Ovary (tissue), 9 donors: ENCODE data around the gene INPP5E. TPM values are rescaled to one million over a fixed set of nuclear protein-coding genes. Genes with fewer than 3 reads are reported as not detected.

Experiments
- DNase-seq, 5 donors: peaks; one replicate each; pipeline ENCODE4 v3.0.0-alpha.2; 2019 to 2020
- H3K27ac ChIP-seq, 2 donors: fragments of 200-600 bp; one replicate each; pipeline versions ENCODE4 v1.5.1 to v1.8.0; 2019 to 2022
- H3K27me3 ChIP-seq: fragments of 200-600 bp; one replicate; pipeline ENCODE4 v1.8.0; 2022
- H3K36me3 ChIP-seq: fragments of 200-600 bp; sonication (generic); one replicate; pipeline ENCODE4 v1.5.1; 2019
- H3K4me1 ChIP-seq: one replicate; pipeline ENCODE4 v1.8.1; 2013; ENCODE audit warnings: mild to moderate bottlenecking, moderate library complexity; ENCODE audit not compliant: insufficient read depth
- H3K4me3 ChIP-seq: fragments of 200-600 bp; sonication (generic); one replicate; pipeline ENCODE4 v1.5.1; 2017
- H3K9me3 ChIP-seq, 2 donors: fragments of 200-600 bp in 1 of 2; sonication (generic) in 1 of 2; one replicate each; pipeline versions ENCODE4 v1.5.1 to v1.8.1; 2013 to 2019; ENCODE audit warnings: mild to moderate bottlenecking in 1 of 2, moderate library complexity in 1 of 2
- CTCF ChIP-seq, 3 donors: fragments of 450-650 bp in 2 of 3; fragments of 200-600 bp in 1 of 3; IDR thresholded peaks; one replicate each; pipeline versions ENCODE4 v1.5.1 to v1.8.0; 2016 to 2022; ENCODE audit warnings: antibody characterized with exemption in 3 of 3, mild to moderate bottlenecking in 1 of 3
- EP300 ChIP-seq: sonication (generic); formaldehyde crosslinking; IDR thresholded peaks from one replicate; pipeline ENCODE4 v1.6.1; 2017; ENCODE audit warnings: antibody characterized with exemption
- POLR2A ChIP-seq: fragments of 450-650 bp; IDR thresholded peaks from one replicate; pipeline ENCODE4 v1.6.1; 2017; ENCODE audit warnings: antibody characterized with exemption, mild to moderate bottlenecking, moderate library complexity
- WGBS, 3 donors: extraction: QIAGEN DNeasy Blood & Tissue Kit in 1 of 3; methylation state at CpG; one replicate each; pipeline versions ENCODE4 v1.1.5 to v1.1.7; 2013 to 2017; 5-methylcytosine and 5-hydroxymethylcytosine counted together
- intact Hi-C, 4 donors: fragments of 100-400 bp; cut with DNase I; formaldehyde crosslinking; loops; one replicate each; pipeline versions ENCODE4 v1.11.0 to v1.15.1; 2022 to 2023
- polyA plus RNA-seq, 2 donors: library from polyadenylated mRNA; stranded (reverse); fragments of 200-250 nt in 1 of 2; fragments of 350-450 nt in 1 of 2; fragmentation: Illumina TruSeq in 1 of 2; extraction: RNeasy Lipid Tissue Mini Kit (QIAGEN cat#74804) in 1 of 2; gene quantifications; one replicate each; pipeline ENCODE4 v1.2.3, GENCODE V29; 2013 to 2014
- total RNA-seq, 7 donors: library from RNA; depleted of rRNA in 2 of 7; stranded (reverse); fragments of >200 nt in 2 of 7; fragmentation: NEBNext Ultra II Directional in 3 of 7; extraction: Animal tissue kit (Norgen Biotek cat#: 25700) in 3 of 7; gene quantifications; one replicate each; pipeline versions ENCODE4 v1.1.0 to v1.2.4, GENCODE V29; 2016 to 2023
- donor health status: DM: no; HTN: no; CAD: no; lungs with moderate emphysema.
- donor health status: DM: no; HTN: no; CAD: no.
- donor health status: Bipolar disorder and iron deficiency.
- donor health status: DM: yes; HTN: yes; CAD: no.
- donor health status: DM: no; HTN: no; CAD: no.
- donor health status: DM: yes; HTN: yes; CAD: no.

The INPP5E gene
- total and polyA plus RNA-seq, 9 donors, result 3.4 to 18.5 (median 15.0) TPM

- no peak for TF ChIP-seq POLR2A
- TF ChIP-seq EP300, result no peak
- TF ChIP-seq CTCF (IDR thresholded peaks at IDR 0.05), result no peak
- Histone ChIP-seq H3K27me3 (no peaks in the 10 kb centered on the region), H3K4me1 (no peaks in the 10 kb centered on the region), H3K36me3 (no peaks in the 10 kb centered on the region), H3K27ac (no peak overlapping the region), H3K4me3 (no peak overlapping the region), H3K9me3 (no peaks in the 10 kb centered on the region)
- WGBS, 3 donors, result 67 to 84% (median 81%) methylated on average over 9 to 11 of the region's 11 CpGs
- intact Hi-C loops, result loop anchor here in 1 of 4 donors (10.0 kb wide), 1 partner anchor 235 kb away; no protein-coding TSS in a partner anchor
- no peak for DNase-seq
These were observed 59.8 kb downstream of the INPP5E start for GRCh38 chr9:136379891-136380290.

GRCh38 chr9:136379401-136379800 lies 60.2 kb downstream of the INPP5E start:
- TF ChIP-seq EP300 (no peak), POLR2A (no peak), CTCF (IDR thresholded peaks at IDR 0.05) (no peak)
- Histone ChIP-seq H3K4me1 (no peaks in the 10 kb centered on the region), H3K9me3 (no peaks in the 10 kb centered on the region), H3K36me3 (no peaks in the 10 kb centered on the region), H3K27me3 (no peaks in the 10 kb centered on the region), H3K4me3 (no peak overlapping the region), H3K27ac (no peak overlapping the region)
- DNase-seq, result no peak
- intact Hi-C loops, result no loop called here
- 88 to 95% (median 93%) methylated on average over 10 to 11 of the region's 11 CpGs for WGBS, 3 donors

- Histone ChIP-seq H3K4me3 (no peak overlapping the region), H3K9me3 (no peaks in the 10 kb centered on the region), H3K4me1 (no peaks in the 10 kb centered on the region), H3K27ac (no peak overlapping the region), H3K27me3 (no peaks in the 10 kb centered on the region), H3K36me3 (no peaks in the 10 kb centered on the region)
- intact Hi-C loops, result no loop called here
- WGBS, 3 donors, result 83 to 85% (median 83%) methylated on average over 17 to 18 of the region's 18 CpGs
- DNase-seq, result no peak
- TF ChIP-seq EP300, result no peak
- TF ChIP-seq POLR2A, result no peak
- TF ChIP-seq CTCF (IDR thresholded peaks at IDR 0.05), result no peak
These were observed 60.7 kb downstream of the INPP5E start for GRCh38 chr9:136379003-136379287.

Other genes with a start within 250 kb of the INPP5E start
- not detected for gene LHX3, start 234.7 kb downstream of the INPP5E start, total RNA-seq
- gene LHX3, start 234.7 kb downstream of the INPP5E start, polyA plus RNA-seq, result not detected
- gene QSOX2, start 194.0 kb downstream of the INPP5E start, total RNA-seq, result 10 to 100 TPM in 3 of 7 donors, 1 to 10 TPM in 4; 7.5 to 14.3 (median 10.0) TPM
- gene QSOX2, start 194.0 kb downstream of the INPP5E start, polyA plus RNA-seq, result 1 to 10 TPM; 5.6 to 5.8 TPM
- 10 to 100 TPM in 1 of 7 donors, 1 to 10 TPM in 2, under 1 TPM in 3, not detected in 1; 0.03 to 15.7 (median 1.2) TPM for gene CCDC187, start 135.8 kb downstream of the INPP5E start, total RNA-seq
- under 1 TPM; 0.02 to 0.05 TPM for gene CCDC187, start 135.8 kb downstream of the INPP5E start, polyA plus RNA-seq
- gene GPSM1, start 112.3 kb downstream of the INPP5E start, total RNA-seq, result 10 to 100 TPM; 14.1 to 65.4 (median 36.4) TPM
- 10 to 100 TPM in 1 of 2 donors, under 1 TPM in 1; 0.57 to 26.6 TPM for gene GPSM1, start 112.3 kb downstream of the INPP5E start, polyA plus RNA-seq
- gene DNLZ, start 76.1 kb downstream of the INPP5E start, total RNA-seq, result 10 to 100 TPM; 14.4 to 33.3 (median 24.2) TPM
- gene DNLZ, start 76.1 kb downstream of the INPP5E start, polyA plus RNA-seq, result 10 to 100 TPM in 1 of 2 donors, 1 to 10 TPM in 1; 1.8 to 10.3 TPM
- 1 to 10 TPM in 4 of 7 donors, under 1 TPM in 3; 0.48 to 3.5 (median 1.3) TPM for gene CARD9, start 66.2 kb downstream of the INPP5E start, total RNA-seq
- gene CARD9, start 66.2 kb downstream of the INPP5E start, polyA plus RNA-seq, result under 1 TPM in 1 of 2 donors, not detected in 1; 0.61 TPM
- 1 to 10 TPM; 5.4 to 9.6 (median 8.9) TPM for gene SNAPC4, start 39.7 kb downstream of the INPP5E start, total RNA-seq
- 1 to 10 TPM; 3.7 to 7.3 TPM for gene SNAPC4, start 39.7 kb downstream of the INPP5E start, polyA plus RNA-seq
- 10 to 100 TPM; 21.3 to 52.5 (median 28.9) TPM for gene ENTR1, start 29.2 kb downstream of the INPP5E start, total RNA-seq
- gene ENTR1, start 29.2 kb downstream of the INPP5E start, polyA plus RNA-seq, result 10 to 100 TPM; 19.3 to 24.5 TPM
- 10 to 100 TPM; 18.7 to 46.0 (median 40.1) TPM for gene PMPCA, start 29.2 kb downstream of the INPP5E start, total RNA-seq
- gene PMPCA, start 29.2 kb downstream of the INPP5E start, polyA plus RNA-seq, result 10 to 100 TPM; 39.6 to 82.4 TPM
- gene SEC16A, start 43.2 kb upstream of the INPP5E start, total RNA-seq, result 10 to 100 TPM; 30.0 to 61.4 (median 50.2) TPM
- gene SEC16A, start 43.2 kb upstream of the INPP5E start, polyA plus RNA-seq, result 10 to 100 TPM; 27.6 to 37.2 TPM
- gene NOTCH1, start 106.2 kb upstream of the INPP5E start, total RNA-seq, result 10 to 100 TPM in 6 of 7 donors, 1 to 10 TPM in 1; 7.3 to 30.9 (median 17.4) TPM
- 1 to 10 TPM; 2.5 to 7.8 TPM for gene NOTCH1, start 106.2 kb upstream of the INPP5E start, polyA plus RNA-seq
- gene EGFL7, start 223.1 kb upstream of the INPP5E start, total RNA-seq, result 100 to 1,000 TPM in 1 of 7 donors, 10 to 100 TPM in 6; 27.1 to 113 (median 43.4) TPM
- gene EGFL7, start 223.1 kb upstream of the INPP5E start, polyA plus RNA-seq, result 100 to 1,000 TPM in 1 of 2 donors, under 1 TPM in 1; 0.18 to 105 TPM
- 10 to 100 TPM; 14.4 to 40.9 (median 24.8) TPM for gene AGPAT2, start 247.6 kb upstream of the INPP5E start, total RNA-seq
- 10 to 100 TPM in 1 of 2 donors, 1 to 10 TPM in 1; 6.1 to 23.9 TPM for gene AGPAT2, start 247.6 kb upstream of the INPP5E start, polyA plus RNA-seq